ENCODE measurements around the gene MAPKAP1.

The MAPKAP1 gene

DNA sequence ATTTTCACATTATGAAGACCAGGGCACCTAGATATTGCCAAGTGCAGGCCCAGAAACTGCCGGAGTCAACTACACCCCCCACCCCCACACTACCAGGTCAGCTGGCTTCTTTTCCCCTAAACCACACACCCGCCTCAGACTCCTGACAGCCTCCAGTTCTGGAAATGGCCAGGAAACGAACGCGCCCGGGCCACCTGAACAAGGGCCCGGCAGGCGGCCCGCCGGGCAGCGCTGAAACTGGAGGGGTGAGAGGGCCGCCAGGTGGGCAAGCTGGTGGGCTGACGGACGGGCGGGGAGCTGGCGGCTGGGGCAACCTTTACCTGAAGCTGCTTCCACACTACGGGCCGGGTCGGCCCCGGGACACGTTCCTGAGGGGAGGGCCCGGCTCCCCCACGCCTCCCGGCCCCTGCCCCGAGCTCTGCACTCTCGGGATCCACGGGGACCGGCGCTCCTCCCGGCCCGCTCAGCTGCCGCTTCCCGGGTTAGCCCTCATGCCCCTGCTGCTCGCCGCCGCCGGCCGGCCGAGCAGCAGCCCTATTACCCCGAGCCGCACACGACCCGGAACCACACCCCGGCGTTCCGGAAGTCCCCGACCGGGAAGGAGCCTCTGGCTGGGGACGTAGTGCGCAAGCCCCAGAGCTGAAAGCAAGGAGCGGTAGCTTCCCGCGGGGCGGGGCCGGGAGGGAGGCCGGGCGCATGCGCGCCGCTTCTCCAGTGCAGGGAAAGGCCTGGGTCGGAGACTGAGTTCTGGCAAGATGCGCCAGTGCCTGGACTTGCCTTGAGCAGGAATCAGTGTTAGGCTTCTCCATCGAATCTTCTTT is at the start of gene MAPKAP1:
MAPKAP1 (minus strand) TSS at position 558 of the 821 bp plus-strand sequence. CDS start 34,634 bp downstream, outside the sequence.
- peak; percentile 72 to 78 for DNase-seq (ENCODE audit: low spot score in 2 of 2)
- no peaks in the 10 kb centered on the region for H3K9me3 Mint-ChIP-seq
- H3K36me3 Mint-ChIP-seq (ENCODE audit: insufficient read depth): peaks cover 3% of the 10 kb centered on the region
- H3K27ac Mint-ChIP-seq (ENCODE audit: low read depth): peak within 1 kb of the TSS; percentile 76
- peak; percentile 98 for ATAC-seq (replicated peaks; ENCODE audit: extremely low read depth, poor library complexity, severe bottlenecking)
- no peaks in the 10 kb centered on the region for H3K27me3 Mint-ChIP-seq
- peaks cover 32% of the 10 kb centered on the region for H3K4me1 Mint-ChIP-seq
- H3K4me3 Mint-ChIP-seq: peak within 1 kb of the TSS; percentile 80

- no peak overlapping the region for H3K27ac Mint-ChIP-seq (ENCODE audit: low read depth)
- no peaks in the 10 kb centered on the region for H3K36me3 Mint-ChIP-seq (ENCODE audit: insufficient read depth)
- H3K4me3 Mint-ChIP-seq: no peak overlapping the region
- peaks cover 9% of the 10 kb centered on the region for H3K4me1 Mint-ChIP-seq
- H3K27me3 Mint-ChIP-seq: no peaks in the 10 kb centered on the region
- no peaks in the 10 kb centered on the region for H3K9me3 Mint-ChIP-seq
- ATAC-seq (replicated peaks; ENCODE audit: extremely low read depth, poor library complexity, severe bottlenecking): no peak
- DNase-seq (ENCODE audit: low spot score in 2 of 2): no peak
Measured at GRCh38 chr9:125756518-125756917, 49.5 kb upstream of the MAPKAP1 start.

- Mint-ChIP-seq H3K4me3 (no peak overlapping the region), H3K9me3 (no peaks in the 10 kb centered on the region)
- DNase-seq (ENCODE audit: low spot score in 2 of 2): no peak
Measured at GRCh38 chr9:125755340-125755739, 48.3 kb upstream of the MAPKAP1 start.

DNA sequence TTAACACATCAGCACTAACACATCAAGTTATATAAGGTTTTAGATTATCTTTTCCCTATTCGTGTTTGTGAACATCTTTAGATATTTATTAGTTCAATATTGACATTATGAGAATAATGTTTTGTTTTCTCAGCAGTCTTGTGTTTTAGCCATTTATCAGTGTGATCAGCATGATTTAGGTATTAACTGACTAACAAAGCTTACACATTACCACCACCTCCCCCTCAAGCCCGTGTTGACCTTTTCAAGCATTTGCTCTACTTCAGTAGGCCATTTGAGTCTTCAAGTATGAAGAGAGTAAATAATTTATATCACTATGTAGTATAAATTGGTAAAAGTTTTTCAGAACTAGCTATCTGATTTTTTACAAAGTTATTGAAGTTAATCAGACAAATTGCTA is 47.1 kb upstream of the MAPKAP1 start:
- no peak overlapping the region for H3K4me3 Mint-ChIP-seq
- peaks cover 15% of the 10 kb centered on the region for H3K4me1 Mint-ChIP-seq
- DNase-seq (ENCODE audit: low spot score in 2 of 2): no peak
- no peaks in the 10 kb centered on the region for H3K36me3 Mint-ChIP-seq (ENCODE audit: insufficient read depth)
- no peaks in the 10 kb centered on the region for H3K9me3 Mint-ChIP-seq
- H3K27me3 Mint-ChIP-seq: no peaks in the 10 kb centered on the region
- no peak overlapping the region for H3K27ac Mint-ChIP-seq (ENCODE audit: low read depth)
- ATAC-seq (replicated peaks; ENCODE audit: extremely low read depth, poor library complexity, severe bottlenecking): no peak

More at GRCh38 chr9:125755340-125755739, 48.3 kb upstream of the MAPKAP1 start:
- Mint-ChIP-seq H3K36me3 (ENCODE audit: insufficient read depth) (no peaks in the 10 kb centered on the region), H3K4me1 (peaks cover 15% of the 10 kb centered on the region), H3K27me3 (no peaks in the 10 kb centered on the region), H3K27ac (ENCODE audit: low read depth) (no peak overlapping the region)
- no peak for ATAC-seq (replicated peaks; ENCODE audit: extremely low read depth, poor library complexity, severe bottlenecking)

GRCh38 chr9:125752070-125752628 is 45.1 kb upstream of the MAPKAP1 start:
- Mint-ChIP-seq H3K9me3 (no peaks in the 10 kb centered on the region), H3K27me3 (no peaks in the 10 kb centered on the region), H3K27ac (ENCODE audit: low read depth) (no peak overlapping the region), H3K4me3 (no peak overlapping the region), H3K4me1 (peaks cover 12% of the 10 kb centered on the region), H3K36me3 (ENCODE audit: insufficient read depth) (peaks cover 2% of the 10 kb centered on the region)
- ATAC-seq (replicated peaks; ENCODE audit: extremely low read depth, poor library complexity, severe bottlenecking) (no peak), DNase-seq (ENCODE audit: low spot score in 2 of 2) (no peak)

- H3K27me3 Mint-ChIP-seq: no peaks in the 10 kb centered on the region
Measured at GRCh38 chr9:125750627-125751011, 43.6 kb upstream of the MAPKAP1 start.

GRCh38 chr9:125749951-125750626 is 43.1 kb upstream of the MAPKAP1 start:
- DNase-seq (ENCODE audit: low spot score in 2 of 2) (no peak), ATAC-seq (replicated peaks; ENCODE audit: extremely low read depth, poor library complexity, severe bottlenecking) (no peak)
- Mint-ChIP-seq H3K36me3 (ENCODE audit: insufficient read depth) (peaks cover 7% of the 10 kb centered on the region), H3K4me3 (no peak overlapping the region), H3K9me3 (no peaks in the 10 kb centered on the region), H3K27me3 (no peaks in the 10 kb centered on the region), H3K27ac (ENCODE audit: low read depth) (no peak overlapping the region), H3K4me1 (peaks cover 18% of the 10 kb centered on the region)

More at GRCh38 chr9:125750627-125751011, 43.6 kb upstream of the MAPKAP1 start:
- Mint-ChIP-seq H3K36me3 (ENCODE audit: insufficient read depth) (peaks cover 6% of the 10 kb centered on the region), H3K27ac (ENCODE audit: low read depth) (no peak overlapping the region), H3K4me1 (peaks cover 18% of the 10 kb centered on the region), H3K9me3 (no peaks in the 10 kb centered on the region), H3K4me3 (no peak overlapping the region)
- DNase-seq (ENCODE audit: low spot score in 2 of 2) (no peak), ATAC-seq (replicated peaks; ENCODE audit: extremely low read depth, poor library complexity, severe bottlenecking) (no peak)

GRCh38 chr9:125749287-125749935 is 42.4 kb upstream of the MAPKAP1 start:
- no peak for DNase-seq (ENCODE audit: low spot score in 2 of 2)
- H3K36me3 Mint-ChIP-seq (ENCODE audit: insufficient read depth): peaks cover 7% of the 10 kb centered on the region
- peaks cover 18% of the 10 kb centered on the region for H3K4me1 Mint-ChIP-seq
- peak overlapping the region; percentile 80 for H3K4me3 Mint-ChIP-seq
- ATAC-seq (replicated peaks; ENCODE audit: extremely low read depth, poor library complexity, severe bottlenecking): no peak
- no peak overlapping the region for H3K27ac Mint-ChIP-seq (ENCODE audit: low read depth)
- H3K27me3 Mint-ChIP-seq: no peaks in the 10 kb centered on the region
- H3K9me3 Mint-ChIP-seq: no peaks in the 10 kb centered on the region

- no peaks in the 10 kb centered on the region for H3K27me3 Mint-ChIP-seq
- H3K9me3 Mint-ChIP-seq: no peaks in the 10 kb centered on the region
- peaks cover 18% of the 10 kb centered on the region for H3K4me1 Mint-ChIP-seq
- no peak for DNase-seq (ENCODE audit: low spot score in 2 of 2)
- no peak for ATAC-seq (replicated peaks; ENCODE audit: extremely low read depth, poor library complexity, severe bottlenecking)
- peak overlapping the region; percentile 80 for H3K4me3 Mint-ChIP-seq
- peaks cover 7% of the 10 kb centered on the region for H3K36me3 Mint-ChIP-seq (ENCODE audit: insufficient read depth)
- no peak overlapping the region for H3K27ac Mint-ChIP-seq (ENCODE audit: low read depth)
Measured at GRCh38 chr9:125748446-125749099, 41.6 kb upstream of the MAPKAP1 start.

- H3K27me3 Mint-ChIP-seq: no peaks in the 10 kb centered on the region
- DNase-seq (ENCODE audit: low spot score in 2 of 2) (peak; percentile 11 to 17), ATAC-seq (replicated peaks; ENCODE audit: extremely low read depth, poor library complexity, severe bottlenecking) (no peak)
- peaks cover 18% of the 10 kb centered on the region for H3K4me1 Mint-ChIP-seq
- H3K4me3 Mint-ChIP-seq: peak overlapping the region; percentile 80
- peaks cover 7% of the 10 kb centered on the region for H3K36me3 Mint-ChIP-seq (ENCODE audit: insufficient read depth)
- H3K27ac Mint-ChIP-seq (ENCODE audit: low read depth): no peak overlapping the region
- no peaks in the 10 kb centered on the region for H3K9me3 Mint-ChIP-seq
Measured at GRCh38 chr9:125747765-125748445, 40.9 kb upstream of the MAPKAP1 start.

- Mint-ChIP-seq H3K36me3 (ENCODE audit: insufficient read depth) (peaks cover 7% of the 10 kb centered on the region), H3K9me3 (no peaks in the 10 kb centered on the region), H3K4me1 (peaks cover 18% of the 10 kb centered on the region), H3K4me3 (peak within 1 kb of the TSS; percentile 99), H3K27ac (ENCODE audit: low read depth) (peak within 1 kb of the TSS; percentile 83), H3K27me3 (no peaks in the 10 kb centered on the region)
- peak; percentile 15 for ATAC-seq (replicated peaks; ENCODE audit: extremely low read depth, poor library complexity, severe bottlenecking)
- peak; percentile 10 to 22 for DNase-seq (ENCODE audit: low spot score in 2 of 2)
Measured at GRCh38 chr9:125747053-125747764, 40.2 kb upstream of the MAPKAP1 start, which contains the start of gene PBX3. TSS of gene PBX3 (plus strand) at chr9:125747373.

All from central memory CD8-positive, alpha-beta T cell (primary cell).